Thoracic aorta (tissue), 2 donors: ENCODE results near the gene CCT2. TPM values are rescaled to one million over a fixed set of nuclear protein-coding genes. Genes with fewer than 3 reads are reported as not detected.

Experiments used
- ATAC-seq: fragments of 150-250 bp; one replicate; pipeline ENCODE4 v1.8.0; 2017; ENCODE audit warnings: low read depth; ENCODE audit not compliant: insufficient number of reproducible peaks, low FRiP score
- DNase-seq: peaks from one replicate; pipeline ENCODE4 v3.0.0-alpha.2; 2020; ENCODE audit warnings: low spot score
- H3K27ac ChIP-seq, 2 donors: fragments of 200-600 bp; sonication (generic); 1 replicate in 1 of 2; 2 replicates in 1 of 2; pipeline ENCODE4 v1.5.1; 2016; ENCODE audit warnings: mild to moderate bottlenecking in 2 of 2, moderate library complexity in 2 of 2
- H3K27me3 ChIP-seq: fragments of 200-600 bp; sonication (generic); replicated peaks from 2 replicates; pipeline ENCODE4 v1.6.0; 2016; ENCODE audit warnings: mild to moderate bottlenecking; ENCODE audit not compliant: insufficient read depth
- H3K36me3 ChIP-seq: fragments of 200-600 bp; sonication (generic); one replicate; pipeline ENCODE4 v1.5.1; 2016
- H3K4me1 ChIP-seq, 2 donors: fragments of 200-600 bp; sonication (generic); 1 replicate in 1 of 2; 2 replicates in 1 of 2; pipeline versions ENCODE4 v1.5.1 to v1.6.0; 2016; ENCODE audit warnings: low read depth in 2 of 2, mild to moderate bottlenecking in 1 of 2; ENCODE audit not compliant: control insufficient read depth in 1 of 2
- H3K4me3 ChIP-seq: fragments of 200-600 bp; sonication (generic); 2 replicates; pipeline ENCODE4 v1.5.1; 2016; ENCODE audit warnings: mild to moderate bottlenecking
- H3K9me3 ChIP-seq: fragments of 200-600 bp; sonication (generic); 2 replicates; pipeline ENCODE4 v1.5.1; 2016
- total RNA-seq, 2 donors: library from RNA; depleted of rRNA; stranded (reverse); fragments of >200 nt; gene quantifications; one replicate each; pipeline versions ENCODE4 v1.1.0 to v1.2.3, GENCODE V29; 2016
- TF ChIP-seq, protein P1 (sequence below): fragments of 200-600 bp; sonication (generic); IDR thresholded peaks from one replicate; pipeline ENCODE4 v1.5.1; 2019; ENCODE audit warnings: antibody characterized with exemption

Gene CCT2
- total RNA-seq, 2 donors from 2014 or later: 82.4 to 89.6 TPM

DNA sequence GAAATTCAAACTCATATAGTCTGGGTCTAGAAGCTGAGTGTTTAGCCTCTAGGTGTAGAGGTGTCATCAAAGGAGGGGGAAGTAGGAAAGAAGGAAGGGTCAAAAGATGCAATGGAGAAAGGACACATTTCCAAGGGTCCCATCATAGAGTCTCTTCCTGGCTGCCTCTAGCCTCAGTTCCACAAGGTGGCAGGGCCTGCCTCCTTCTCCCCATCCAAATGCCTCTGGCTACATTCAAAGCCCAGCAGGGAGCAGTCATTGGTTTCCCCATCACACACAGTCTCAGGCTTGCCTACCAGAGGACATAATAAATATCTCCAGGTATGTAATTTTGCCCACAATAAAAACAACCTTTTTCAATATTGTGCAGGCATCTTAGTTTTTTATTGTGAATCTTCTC is 2.1 kb upstream of the CCT2 start:
- Histone ChIP-seq H3K4me3 (no peak overlapping the region), H3K27me3 (no peaks in the 10 kb centered on the region), H3K27ac (no peak overlapping the region), H3K9me3 (no peaks in the 10 kb centered on the region), H3K36me3 (peaks cover 3% of the 10 kb centered on the region), H3K4me1 (peaks cover 9 to 11% of the 10 kb centered on the region in 2 donors)
- TF ChIP-seq, protein P1, sequence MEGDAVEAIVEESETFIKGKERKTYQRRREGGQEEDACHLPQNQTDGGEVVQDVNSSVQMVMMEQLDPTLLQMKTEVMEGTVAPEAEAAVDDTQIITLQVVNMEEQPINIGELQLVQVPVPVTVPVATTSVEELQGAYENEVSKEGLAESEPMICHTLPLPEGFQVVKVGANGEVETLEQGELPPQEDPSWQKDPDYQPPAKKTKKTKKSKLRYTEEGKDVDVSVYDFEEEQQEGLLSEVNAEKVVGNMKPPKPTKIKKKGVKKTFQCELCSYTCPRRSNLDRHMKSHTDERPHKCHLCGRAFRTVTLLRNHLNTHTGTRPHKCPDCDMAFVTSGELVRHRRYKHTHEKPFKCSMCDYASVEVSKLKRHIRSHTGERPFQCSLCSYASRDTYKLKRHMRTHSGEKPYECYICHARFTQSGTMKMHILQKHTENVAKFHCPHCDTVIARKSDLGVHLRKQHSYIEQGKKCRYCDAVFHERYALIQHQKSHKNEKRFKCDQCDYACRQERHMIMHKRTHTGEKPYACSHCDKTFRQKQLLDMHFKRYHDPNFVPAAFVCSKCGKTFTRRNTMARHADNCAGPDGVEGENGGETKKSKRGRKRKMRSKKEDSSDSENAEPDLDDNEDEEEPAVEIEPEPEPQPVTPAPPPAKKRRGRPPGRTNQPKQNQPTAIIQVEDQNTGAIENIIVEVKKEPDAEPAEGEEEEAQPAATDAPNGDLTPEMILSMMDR: no peak
- DNase-seq (no peak), ATAC-seq (no peak)

DNA sequence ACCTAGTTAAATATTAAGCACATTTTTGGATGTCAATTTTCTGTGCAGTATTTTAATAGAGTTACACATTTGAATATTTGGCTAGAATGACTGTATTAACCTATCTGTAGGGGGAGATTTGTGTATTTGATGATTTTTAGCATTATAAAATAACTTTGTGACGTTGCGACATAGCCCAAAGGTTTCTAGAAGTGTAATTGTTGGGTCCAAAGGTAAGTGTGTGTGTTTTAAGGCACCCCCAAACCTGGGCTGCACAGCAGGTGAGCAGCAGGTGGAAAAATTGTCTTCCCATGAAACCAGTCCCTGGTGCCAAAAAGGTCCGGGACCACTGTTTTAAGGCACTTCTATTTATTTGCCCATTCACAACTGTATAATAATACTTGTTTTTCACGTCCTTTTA is 3.3 kb downstream of the CCT2 start:
- ATAC-seq (no peak), DNase-seq (no peak)
- no peak overlapping the region for H3K27ac ChIP-seq
- peaks cover 49% of the 10 kb centered on the region for H3K36me3 ChIP-seq
- peaks cover 9 to 11% of the 10 kb centered on the region in 2 donors for H3K4me1 ChIP-seq
- H3K9me3 ChIP-seq: no peaks in the 10 kb centered on the region
- H3K27me3 ChIP-seq: no peaks in the 10 kb centered on the region
- TF ChIP-seq, protein P1: no peak
- no peak overlapping the region for H3K4me3 ChIP-seq

DNA sequence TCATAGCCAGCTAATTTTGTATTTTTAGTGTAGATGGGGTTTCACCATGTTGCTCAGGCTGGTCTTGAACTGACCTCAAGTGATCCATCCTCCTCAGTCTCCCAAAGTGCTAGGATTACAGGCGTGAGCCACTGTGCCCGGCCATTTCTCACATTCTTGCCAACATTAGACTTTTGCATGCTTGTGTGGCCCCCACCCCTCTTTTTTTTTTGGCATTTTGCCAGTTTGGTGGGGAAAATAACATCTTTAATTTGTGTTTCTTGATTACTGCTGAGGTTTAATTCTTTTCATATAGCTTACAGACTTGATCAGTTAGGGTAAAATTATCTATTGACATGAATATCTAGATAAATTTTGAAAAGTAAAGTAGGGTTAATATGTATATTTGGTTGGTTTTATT is 3.8 kb downstream of the CCT2 start:
- Histone ChIP-seq H3K27me3 (no peaks in the 10 kb centered on the region), H3K36me3 (peaks cover 54% of the 10 kb centered on the region), H3K27ac (no peak overlapping the region), H3K9me3 (no peaks in the 10 kb centered on the region), H3K4me3 (no peak overlapping the region), H3K4me1 (peaks cover 9 to 11% of the 10 kb centered on the region in 2 donors)
- ATAC-seq (no peak), DNase-seq (no peak)
- TF ChIP-seq, protein P1: no peak

DNA sequence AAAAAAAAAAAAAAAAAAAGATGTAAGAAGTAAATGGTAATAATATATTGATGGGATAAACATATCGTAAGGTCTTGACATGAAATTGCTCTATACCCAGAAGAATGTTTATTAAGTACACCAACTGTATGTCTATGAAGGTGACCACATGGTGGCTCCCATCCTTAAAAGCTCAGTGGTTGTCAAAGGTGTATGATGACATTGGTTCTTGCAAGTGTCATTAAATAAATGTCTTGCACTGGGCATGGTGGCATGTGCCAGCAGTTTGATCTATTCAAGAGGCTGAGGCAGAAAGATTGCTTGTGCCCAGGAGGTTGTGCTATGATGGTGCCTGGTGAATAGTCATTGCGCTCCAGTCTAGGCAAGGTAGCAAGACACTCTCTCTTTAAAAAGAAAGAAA is 10.4 kb downstream of the CCT2 start:
- TF ChIP-seq, protein P1: no peak
- ATAC-seq (no peak), DNase-seq (no peak)
- Histone ChIP-seq H3K36me3 (peaks cover 55% of the 10 kb centered on the region), H3K27me3 (no peaks in the 10 kb centered on the region), H3K27ac (no peak overlapping the region), H3K9me3 (no peaks in the 10 kb centered on the region), H3K4me1 (no peaks in the 10 kb centered on the region), H3K4me3 (no peak overlapping the region)

DNA sequence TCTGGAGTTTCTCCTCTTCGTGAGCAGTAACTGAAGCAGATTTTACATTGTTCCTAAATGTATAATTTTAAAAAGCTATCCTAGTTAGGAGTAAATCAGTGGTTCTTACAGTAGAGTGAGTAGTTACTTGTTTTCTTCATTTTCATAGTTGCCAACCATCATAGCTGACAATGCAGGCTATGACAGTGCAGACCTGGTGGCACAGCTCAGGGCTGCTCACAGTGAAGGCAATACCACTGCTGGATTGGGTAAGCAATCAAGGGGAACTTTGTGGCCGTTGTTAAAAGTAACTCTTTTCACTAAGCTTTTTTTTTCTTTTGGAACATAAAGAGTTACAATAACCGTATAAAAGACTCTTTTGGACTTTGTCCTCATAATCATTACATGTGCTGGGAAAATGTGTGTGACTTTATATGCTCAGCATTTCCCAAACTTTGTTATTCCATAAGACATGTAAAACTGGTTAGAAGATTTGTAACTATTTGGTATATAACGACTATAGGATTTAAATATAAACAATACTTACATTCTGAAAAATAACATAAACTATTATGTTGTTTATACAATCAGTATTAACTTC is 13.0 kb downstream of the CCT2 start:
- no peaks in the 10 kb centered on the region for H3K9me3 ChIP-seq
- peaks cover 51% of the 10 kb centered on the region for H3K36me3 ChIP-seq
- no peaks in the 10 kb centered on the region for H3K4me1 ChIP-seq
- no peaks in the 10 kb centered on the region for H3K27me3 ChIP-seq
- TF ChIP-seq, protein P1: no peak
- H3K4me3 ChIP-seq: no peak overlapping the region
- DNase-seq (no peak), ATAC-seq (no peak)
- no peak overlapping the region for H3K27ac ChIP-seq
